NCI-H2196 (cell line): Measurements from ENCODE around the gene USP34.
A peak's percentile ranks its signal among the peaks of the same experiment; 100 is the strongest.
"Not testable (repeated sequence)": the region's sequence is repeated elsewhere in the genome, so short reads cannot be mapped to it uniquely, and the experiment has no call there.

Experiments used
- DNase-seq: peaks from one replicate; lab custom pipeline; 2025; ENCODE audit not compliant: unreplicated experiment; lab: John Stamatoyannopoulos, UW

The USP34 gene

GRCh38 chr2:61470965-61471904, at the start of gene USP34:
Gene USP34 (minus strand): TSS chr2:61471087. CDS start chr2:61470692, 395 bp downstream.
- peak; percentile 77 for DNase-seq

GRCh38 chr2:61520261-61520660, 49.4 kb upstream of the USP34 start:
- no peak for DNase-seq

- DNase-seq = no peak
Observed at GRCh38 chr2:61512768-61513398, 42.0 kb upstream of the USP34 start.

- no peak for DNase-seq
Observed at GRCh38 chr2:61510674-61511671, 40.1 kb upstream of the USP34 start.

GRCh38 chr2:61504949-61505348, 34.1 kb upstream of the USP34 start:
- DNase-seq = no peak

GRCh38 chr2:61499060-61499459, 28.2 kb upstream of the USP34 start:
- no peak for DNase-seq

GRCh38 chr2:61493523-61493942, 22.6 kb upstream of the USP34 start:
- DNase-seq = no peak

- no peak for DNase-seq
Observed at GRCh38 chr2:61492476-61492875, 21.6 kb upstream of the USP34 start.

- DNase-seq = no peak
Observed at GRCh38 chr2:61485281-61485680, 14.4 kb upstream of the USP34 start.

GRCh38 chr2:61478086-61478485, 7.2 kb upstream of the USP34 start:
- no peak for DNase-seq

- DNase-seq = not testable (repeated sequence)
Observed at GRCh38 chr2:61476929-61477589, 6.2 kb upstream of the USP34 start.

- DNase-seq = peak; percentile 6
Observed at GRCh38 chr2:61471905-61472805, 1.3 kb upstream of the USP34 start.

GRCh38 chr2:61470122-61470951, 550 bp downstream of the USP34 start:
- peak; percentile 52 for DNase-seq

GRCh38 chr2:61469424-61470121, 1.3 kb downstream of the USP34 start:
- no peak for DNase-seq

- DNase-seq = not testable (repeated sequence)
Observed at GRCh38 chr2:61468231-61468630, 2.7 kb downstream of the USP34 start.

- no peak for DNase-seq
Observed at GRCh38 chr2:61465045-61465444, 5.8 kb downstream of the USP34 start.

GRCh38 chr2:61463769-61464475, 7.0 kb downstream of the USP34 start:
- DNase-seq = no peak
